HG02588 (cell line): ENCODE results near the gene SLAMF9.

Source experiments
- ATAC-seq: cut with Tn5 transposase; IDR thresholded peaks from one replicate; pipeline ENCODE4 v1.9.1; 2021; ENCODE audit warnings: mild to moderate bottlenecking, moderate library complexity; ENCODE audit not compliant: unreplicated experiment

Gene SLAMF9

DNA sequence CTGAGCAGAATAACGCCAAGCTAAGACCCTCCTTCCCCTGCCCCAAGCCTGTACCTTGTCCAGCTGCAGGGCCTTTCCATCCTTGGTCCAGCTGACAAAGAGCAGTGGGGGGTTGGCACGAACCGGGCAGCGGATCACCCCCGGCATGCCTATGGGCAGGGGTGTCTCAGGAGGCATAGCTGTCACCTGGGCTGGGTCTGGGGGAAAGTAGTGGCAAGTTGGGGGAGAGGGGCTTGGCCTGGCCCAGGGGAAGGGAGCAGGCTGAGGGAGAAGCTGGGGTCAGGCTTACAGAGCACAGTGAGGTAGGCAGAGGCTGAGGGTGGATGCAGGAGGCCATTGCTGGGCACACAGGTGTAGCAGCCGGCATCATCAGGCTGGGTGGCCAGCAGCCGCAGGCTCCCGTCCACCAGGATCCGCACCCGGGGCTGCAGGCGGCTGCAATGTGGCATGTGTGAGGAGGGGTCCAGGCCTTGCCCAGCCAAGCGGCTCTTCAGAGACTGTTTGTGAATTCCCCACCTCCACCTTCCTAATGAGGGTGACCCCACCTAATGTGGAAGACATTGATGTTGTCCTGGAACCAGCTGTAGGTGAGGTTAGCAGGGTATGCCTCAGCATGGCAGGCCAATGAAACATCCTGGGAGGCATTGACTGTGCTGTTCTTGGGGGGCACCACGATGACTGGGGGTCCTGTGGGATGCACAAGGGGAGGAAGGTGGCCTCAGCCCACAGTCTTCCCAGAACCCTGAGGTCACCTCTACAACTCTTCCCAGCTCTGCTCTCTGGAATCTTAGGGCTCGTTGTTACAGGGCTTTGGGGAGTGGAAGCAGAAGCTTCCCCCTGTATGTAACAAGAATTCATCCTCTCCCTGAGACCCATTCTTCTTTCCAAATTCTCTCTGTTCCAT is 19.6 kb downstream of the SLAMF9 start:
- no peak for ATAC-seq

DNA sequence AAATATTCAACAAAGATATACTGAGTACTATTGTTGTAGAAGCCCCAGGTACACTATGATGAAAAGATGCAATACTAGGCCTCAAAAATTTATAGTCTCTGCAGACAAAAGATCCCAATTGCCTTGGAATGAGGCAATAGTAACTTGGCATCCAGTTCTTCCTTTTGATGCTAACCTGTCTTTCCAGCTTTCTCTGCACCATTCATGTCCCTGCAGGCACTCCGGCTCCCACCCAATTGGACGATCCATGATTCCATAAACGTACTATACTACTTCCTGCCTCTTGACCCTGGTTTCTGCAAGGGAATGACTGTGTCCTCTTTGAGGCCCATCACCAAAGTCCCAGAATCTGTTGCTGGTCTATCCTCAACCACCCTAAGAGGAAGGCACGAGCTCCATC is 20.7 kb downstream of the SLAMF9 start:
- no peak for ATAC-seq

- ATAC-seq, result no peak
Measured at GRCh38 chr1:159932296-159933285, 21.4 kb downstream of the SLAMF9 start.

GRCh38 chr1:159931795-159932173 is 22.3 kb downstream of the SLAMF9 start:
- no peak for ATAC-seq

GRCh38 chr1:159931101-159931794 is 22.8 kb downstream of the SLAMF9 start:
- no peak for ATAC-seq

DNA sequence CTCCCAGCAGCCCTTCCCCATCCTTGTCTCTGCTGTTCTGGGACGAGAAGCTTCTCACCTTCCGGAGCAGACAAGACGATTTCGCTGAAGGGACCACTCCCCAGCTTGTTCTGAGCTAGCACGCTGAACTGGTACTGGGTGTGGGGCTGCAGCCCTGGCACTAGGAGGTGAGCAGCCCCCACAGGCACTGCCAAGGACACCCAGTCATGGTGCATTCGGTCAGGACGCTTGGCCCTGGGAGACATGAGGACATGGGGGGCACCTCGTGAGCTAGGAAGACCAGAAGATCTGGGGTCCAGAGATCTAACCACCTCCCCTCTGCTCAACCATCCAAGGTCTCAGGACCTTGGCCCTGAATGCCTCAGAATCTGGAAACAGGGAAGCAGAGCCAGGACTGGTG is 23.4 kb downstream of the SLAMF9 start:
- ATAC-seq, result no peak

- ATAC-seq, result no peak
Measured at GRCh38 chr1:159930216-159930615, 23.8 kb downstream of the SLAMF9 start.

DNA sequence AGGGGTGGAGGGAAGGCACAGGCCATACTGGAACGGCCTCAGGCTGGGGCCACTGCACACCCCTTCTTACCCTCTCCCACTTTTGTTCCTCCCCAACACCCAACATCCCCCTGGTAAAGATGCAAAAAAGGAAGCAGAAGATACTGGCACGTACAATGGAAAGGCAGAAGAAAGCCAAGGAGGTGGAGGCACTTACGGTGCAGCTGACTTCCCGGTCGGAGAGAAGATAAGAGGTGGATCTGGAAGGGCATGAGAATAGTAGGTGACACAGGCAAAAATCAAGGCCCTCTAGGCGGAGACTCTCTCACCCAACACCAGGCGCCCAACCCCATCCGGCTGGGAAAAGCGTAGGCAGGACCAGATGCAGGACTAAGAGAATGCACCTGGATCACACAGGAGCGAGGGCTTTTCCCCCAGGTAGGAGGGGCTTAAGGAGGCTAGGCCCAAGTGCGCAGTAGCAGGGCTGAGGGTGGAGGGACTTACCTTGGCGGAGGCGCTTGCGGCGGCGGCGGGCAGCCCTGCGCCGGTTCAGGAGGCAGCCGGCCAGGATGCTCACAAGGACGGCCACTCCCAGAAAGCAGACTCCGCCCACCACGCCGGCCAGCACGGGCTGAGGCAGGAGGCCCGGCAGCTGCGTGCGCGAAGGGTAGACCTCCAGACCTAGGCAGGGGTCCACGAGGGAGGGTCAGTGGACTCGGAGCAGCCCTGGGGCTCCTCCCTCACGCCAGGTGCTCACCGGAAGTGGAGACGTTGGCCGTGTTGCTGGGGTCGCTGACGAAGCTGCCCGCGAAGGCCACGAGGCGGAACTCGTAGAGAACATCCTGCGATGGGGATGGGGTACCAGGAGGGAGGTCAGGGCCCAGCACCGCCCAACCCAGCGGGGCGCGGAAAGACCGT is 24.6 kb downstream of the SLAMF9 start:
- ATAC-seq, result no peak

- no peak for ATAC-seq
Measured at GRCh38 chr1:159928491-159929050, 25.5 kb downstream of the SLAMF9 start.

DNA sequence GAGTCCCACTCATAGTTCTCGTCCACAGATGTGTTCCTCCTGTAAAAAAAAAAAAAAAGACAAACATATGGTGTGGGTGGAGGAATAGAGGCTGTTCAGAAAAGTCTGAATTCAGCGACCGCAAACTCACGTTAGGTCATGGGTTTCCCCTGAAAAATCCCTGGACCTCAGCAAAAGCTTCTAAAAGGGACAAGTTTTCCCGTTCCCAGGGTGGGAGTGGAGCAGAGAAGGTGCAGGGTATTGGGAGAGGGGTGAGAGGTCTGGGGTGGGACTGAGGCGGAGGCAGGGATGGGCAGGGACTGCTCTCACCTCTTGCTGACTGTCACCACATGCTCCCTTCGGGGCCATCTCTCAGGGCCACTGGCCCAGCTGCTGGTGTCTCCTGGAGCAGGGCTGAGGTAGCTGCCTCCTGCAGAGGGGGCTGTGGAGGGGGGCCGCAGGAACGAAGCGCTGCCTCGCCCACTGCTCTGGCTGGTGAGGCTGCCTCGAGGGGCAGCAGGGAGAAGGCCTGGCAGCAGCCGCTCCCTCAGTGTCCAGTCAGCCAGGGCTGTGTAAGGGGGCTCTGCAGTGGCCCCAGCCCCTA is 26.1 kb downstream of the SLAMF9 start:
- ATAC-seq, result no peak

DNA sequence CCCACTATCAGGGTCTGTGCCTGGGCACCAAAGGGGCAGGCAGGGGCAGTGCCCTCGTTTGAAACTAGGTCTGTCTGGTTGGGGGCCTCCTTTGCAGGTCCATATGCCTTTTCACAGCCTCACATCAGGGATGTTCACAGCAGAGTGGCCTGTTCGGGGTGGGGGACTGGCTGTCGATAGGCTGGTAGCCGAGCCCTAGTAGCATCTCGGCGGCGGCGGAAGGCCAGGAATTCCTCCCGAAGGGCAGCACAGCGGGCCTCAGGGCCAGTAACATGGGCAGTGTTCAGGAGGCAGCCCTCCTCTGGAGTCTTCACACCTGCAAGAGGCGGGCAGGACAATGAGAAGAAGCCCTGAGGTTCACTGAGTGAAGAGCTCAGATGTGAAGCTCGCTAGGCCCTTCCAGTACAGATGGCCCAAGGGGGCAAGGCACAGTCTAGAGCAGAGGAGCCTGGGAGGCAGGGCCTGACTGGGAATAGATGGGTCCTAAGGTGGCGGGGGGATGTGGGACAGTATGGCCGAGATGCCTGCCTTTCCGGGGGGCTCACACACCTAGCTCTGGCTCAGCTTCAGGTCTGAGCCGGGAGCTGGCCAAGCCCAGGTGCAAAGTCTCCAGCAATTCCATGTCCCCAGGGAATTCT is 26.7 kb downstream of the SLAMF9 start:
- no peak for ATAC-seq

DNA sequence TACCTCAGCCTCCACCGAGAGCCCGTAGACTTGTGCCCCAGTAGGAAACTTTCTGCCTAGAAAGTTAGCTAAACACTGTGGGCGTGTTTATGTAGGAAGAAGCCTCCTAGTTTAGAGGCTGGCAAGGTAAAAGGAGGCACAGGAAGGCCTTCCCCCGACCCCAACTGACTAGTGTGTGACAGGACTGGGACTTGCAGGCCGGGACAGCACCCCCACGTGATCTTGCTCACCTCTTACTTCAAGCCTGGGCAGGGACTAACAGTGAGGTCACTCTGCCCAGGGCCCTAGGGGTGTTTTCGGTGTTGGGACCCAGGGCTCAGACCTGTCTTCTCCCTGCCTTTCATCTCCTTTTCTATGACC is 28.3 kb downstream of the SLAMF9 start:
- peak; percentile 2 for ATAC-seq

GRCh38 chr1:159924791-159925718 is 29.0 kb downstream of the SLAMF9 start, which contains the start of gene TAGLN2:
TAGLN2 (minus strand) TSS chr1:159925507; CDS start chr1:159920509, 4,998 bp downstream.
- ATAC-seq, result peak; percentile 49

DNA sequence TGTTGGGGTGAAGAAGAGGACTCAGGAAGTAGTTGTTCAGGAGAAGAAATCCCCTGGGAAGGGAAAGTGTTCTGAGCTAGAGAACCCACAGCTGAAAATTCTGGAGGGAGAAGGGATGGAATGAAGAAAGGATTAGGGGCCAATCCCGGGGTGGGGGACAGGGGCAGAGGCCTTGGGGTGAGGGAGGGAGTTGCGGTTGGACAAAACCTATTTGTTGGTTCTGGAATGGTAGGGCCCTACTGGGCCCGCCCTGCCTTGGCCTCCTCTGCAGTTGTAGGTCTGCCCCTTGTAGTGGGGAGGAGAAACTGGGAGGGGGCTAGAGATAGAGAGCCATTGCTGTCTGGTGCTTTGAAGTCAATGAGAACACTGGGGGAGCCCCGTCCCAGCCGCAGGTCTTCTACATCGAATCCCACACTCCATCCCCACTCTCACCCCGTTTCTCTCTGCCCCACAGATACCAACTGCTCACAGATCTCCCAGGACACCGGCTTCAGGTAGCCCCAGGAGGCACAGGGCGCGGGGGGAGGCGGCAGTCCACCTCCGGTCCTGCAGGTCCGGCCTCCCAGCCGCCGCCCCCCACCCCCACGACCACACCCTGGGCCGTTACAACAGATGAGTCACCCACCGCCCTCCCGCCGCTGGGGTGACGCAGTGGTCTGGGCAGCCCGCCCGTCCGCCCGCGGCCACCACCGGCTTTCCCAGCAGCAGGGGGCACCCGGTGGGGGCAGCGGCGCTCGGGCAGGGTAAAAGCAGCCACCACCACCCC is 29.8 kb downstream of the SLAMF9 start:
- peak; percentile 13 for ATAC-seq

- peak; percentile 25 for ATAC-seq
Measured at GRCh38 chr1:159923203-159924024, 30.6 kb downstream of the SLAMF9 start.
